CD4-positive, alpha-beta T cell treated with Interleukin-17A for 1 hour (primary cell): ENCODE measurements around the gene TRIM25.

Experiments used
- DNase-seq: peaks from one replicate; pipeline ENCODE4 v3.0.0-alpha.2; 2020

Gene TRIM25

DNA sequence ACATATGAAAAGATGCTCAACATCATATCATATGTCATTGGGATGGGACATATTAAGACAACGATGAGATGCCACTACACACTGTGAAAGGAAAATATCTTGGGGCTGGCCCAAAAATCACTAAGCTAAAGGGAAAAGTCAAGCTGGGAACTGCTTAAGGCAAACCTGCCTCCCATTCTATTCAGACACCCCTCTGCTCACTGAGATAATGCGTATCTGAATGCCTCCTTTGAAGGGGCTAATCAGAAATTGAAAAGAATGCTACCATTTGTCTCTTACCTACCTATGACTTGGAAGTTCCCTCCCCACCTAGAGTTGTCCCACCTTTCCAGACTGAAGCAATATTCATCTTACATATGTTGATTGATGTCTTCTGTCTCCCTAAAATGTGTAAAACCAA is 11.2 kb upstream of the TRIM25 start:
- DNase-seq, result no peak

DNA sequence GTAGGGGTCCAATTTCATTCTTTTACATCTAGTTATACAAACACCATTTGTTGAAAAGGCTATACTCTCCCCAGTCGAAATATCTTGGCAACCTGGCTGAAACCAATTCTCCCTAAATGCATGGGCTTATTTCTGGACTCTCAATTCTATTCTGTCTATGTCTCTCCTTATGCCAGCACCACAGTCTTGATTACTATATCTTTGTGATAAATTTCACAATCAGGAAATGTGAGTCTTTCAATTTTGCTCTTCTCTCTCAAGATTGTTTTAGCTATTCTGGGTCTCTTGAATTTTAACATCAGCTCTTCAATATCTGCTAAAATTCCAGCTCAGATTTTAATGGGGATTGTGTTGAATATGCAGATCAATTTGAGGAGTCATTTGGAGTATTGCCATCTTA is 5.9 kb upstream of the TRIM25 start:
- DNase-seq, result no peak

DNA sequence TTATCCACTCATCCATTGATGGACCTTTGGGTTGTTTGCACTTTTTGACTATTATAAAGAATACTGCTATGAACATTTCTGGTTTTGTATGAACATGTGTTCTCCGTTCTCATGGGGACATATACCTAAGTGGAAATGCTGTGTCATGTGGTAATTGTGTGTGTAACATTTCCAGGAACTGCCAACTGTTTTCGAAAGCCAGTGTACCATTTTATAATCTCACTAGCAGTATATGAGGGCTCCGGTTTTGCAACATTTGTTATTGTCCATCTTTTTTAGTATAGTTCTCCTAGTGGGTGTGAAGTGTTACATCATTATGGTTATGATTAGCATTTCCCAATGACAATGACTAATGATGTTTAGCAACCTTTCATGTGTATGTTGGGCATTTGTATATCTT is 5.1 kb upstream of the TRIM25 start:
- DNase-seq, result no peak

DNA sequence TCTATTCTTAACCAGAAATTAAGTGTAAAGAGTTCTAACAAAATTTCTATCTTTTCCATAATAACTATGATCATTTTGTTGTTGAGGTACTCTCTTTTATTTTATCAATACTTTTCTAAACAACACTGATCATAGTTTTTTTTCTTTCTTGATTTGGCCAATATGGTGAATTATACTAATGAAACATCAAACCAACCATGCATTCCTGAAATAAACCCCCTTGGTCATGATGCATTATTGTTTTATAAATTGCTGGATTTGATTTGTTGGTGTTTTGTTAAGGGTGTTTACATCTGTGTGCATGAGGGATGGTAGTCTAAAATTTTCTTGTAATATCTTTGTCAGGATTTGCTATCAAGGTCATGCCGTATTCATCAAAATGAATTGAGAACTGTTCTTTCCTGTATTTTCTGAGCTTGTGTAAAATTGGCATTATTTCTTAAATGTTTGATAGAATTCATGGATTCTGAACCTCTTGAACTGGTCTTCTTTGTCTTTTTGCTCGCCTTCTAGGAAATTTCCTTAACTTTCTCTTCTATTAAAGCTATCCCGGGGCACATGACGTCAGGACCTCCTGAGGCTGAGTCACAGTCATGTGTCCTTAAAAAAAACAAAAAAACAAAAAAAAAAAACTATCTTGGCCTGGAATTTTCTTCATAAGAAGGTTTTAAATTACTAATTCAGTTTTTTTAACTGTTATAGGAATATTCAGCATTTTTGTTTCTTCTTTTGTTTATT is 3.9 kb upstream of the TRIM25 start:
- DNase-seq, result no peak

DNA sequence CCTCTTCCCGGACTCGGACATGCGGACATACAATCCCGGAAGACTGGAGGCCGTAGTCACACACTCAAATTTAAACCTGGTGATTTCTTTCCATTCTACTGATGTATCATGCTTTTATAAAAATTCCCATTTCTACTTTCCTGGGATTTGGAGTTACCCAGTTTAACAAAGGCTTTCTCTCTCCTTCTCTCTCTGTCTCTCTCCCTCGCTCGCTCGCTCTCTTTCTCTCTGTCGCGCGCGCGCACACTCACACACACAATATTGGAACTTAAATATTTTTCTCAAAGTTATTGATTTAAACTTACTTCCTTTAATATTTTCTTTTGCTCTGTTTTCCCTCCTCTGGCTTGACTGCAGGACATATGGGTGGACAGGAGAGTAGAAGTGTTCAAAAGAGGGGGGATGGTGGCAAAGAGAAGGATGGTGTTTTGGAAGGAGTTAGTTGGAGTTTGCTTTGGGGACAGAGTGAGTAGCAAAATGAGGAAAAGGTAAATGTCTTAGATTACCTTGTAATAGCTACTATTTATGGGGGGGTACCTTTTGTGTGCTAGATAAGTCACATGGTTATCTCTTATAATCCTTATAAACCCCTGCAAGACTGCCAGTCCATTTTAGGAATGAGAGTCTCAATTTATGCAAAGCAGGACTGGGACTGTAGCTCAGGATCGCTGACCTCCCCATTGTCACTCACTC is 878 bp upstream of the TRIM25 start:
- DNase-seq, result no peak

DNA sequence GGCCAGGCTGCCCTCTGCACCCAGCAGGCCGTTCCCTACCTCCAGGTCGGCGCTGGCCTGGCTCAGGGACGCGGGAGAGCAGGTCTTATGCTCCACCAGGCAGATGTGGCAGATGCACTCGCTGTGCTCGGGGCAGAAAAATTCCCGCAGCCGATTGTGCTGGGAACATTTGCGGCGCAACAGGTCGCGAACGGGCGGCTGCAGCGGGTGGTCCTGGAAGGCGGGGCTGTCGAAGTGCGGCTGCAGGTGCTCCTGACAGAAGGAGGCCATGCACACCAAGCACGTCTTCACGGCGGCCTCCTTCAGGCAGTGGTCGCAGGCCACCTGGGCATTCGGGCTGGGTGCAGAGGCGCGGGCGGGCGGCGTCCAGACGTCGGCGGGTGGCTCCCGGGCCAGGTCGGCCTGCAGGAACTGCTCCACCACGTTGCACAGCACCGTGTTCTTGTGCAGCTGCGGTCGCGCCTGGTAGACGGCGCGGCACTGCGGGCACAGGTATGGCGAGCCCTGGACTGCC is 439 bp downstream of the TRIM25 start:
- DNase-seq, result no peak

DNA sequence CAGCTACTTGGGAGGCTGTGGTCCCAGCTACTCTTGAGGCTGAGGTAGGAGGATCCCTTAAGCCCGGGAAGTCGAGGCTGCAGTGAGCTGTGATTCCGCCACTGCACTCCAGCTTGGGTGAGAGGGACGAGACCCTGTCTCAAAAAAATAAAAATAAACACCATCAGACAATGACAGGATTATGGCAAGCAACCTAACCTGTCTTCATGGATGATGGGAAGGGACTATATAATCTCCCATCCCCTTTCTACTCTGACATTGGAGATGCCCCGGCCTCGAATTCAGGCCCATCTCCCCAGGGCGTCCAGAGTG is 893 bp downstream of the TRIM25 start:
- DNase-seq, result no peak

DNA sequence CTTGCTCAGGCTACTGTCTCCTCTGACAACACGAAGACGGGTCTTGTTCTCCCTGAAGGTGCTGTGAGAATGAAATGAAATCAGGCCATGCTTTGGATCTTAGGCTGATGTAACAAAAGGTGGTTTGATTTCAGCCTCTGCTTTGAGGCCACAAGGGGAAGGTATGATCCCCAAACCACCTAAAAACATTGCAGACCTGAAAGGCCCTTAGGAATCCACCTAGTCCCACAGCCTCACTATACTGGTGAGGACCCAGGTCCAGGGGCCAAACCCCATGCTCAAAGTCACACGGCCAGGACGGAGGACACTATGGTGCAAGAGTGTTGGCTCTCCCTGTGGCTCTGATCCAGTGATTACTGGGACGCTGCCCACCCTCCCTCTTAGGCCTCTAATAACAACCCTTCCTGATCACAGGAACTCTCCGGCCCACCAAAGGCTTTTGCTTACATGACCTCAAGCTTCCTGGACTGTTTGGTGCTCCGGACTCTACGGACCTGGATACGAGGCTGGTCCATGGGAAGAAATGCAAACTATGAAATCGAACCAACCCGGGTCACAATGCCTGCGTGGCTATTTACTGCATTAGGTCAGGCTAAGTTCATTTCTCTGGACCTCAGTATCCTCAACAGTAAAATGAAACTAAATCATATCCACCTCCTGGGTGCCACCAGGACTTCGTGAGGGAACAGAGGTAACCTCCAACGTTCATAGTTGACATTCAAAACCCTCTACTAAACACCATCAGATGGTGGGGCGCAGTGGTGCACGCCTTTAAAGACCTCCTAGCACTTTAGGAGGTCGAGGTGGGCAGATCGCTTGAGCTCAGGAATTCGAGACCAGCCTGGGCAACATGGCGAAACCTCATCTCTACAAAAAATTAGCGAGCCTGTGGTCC is 1.5 kb downstream of the TRIM25 start:
- DNase-seq, result no peak

DNA sequence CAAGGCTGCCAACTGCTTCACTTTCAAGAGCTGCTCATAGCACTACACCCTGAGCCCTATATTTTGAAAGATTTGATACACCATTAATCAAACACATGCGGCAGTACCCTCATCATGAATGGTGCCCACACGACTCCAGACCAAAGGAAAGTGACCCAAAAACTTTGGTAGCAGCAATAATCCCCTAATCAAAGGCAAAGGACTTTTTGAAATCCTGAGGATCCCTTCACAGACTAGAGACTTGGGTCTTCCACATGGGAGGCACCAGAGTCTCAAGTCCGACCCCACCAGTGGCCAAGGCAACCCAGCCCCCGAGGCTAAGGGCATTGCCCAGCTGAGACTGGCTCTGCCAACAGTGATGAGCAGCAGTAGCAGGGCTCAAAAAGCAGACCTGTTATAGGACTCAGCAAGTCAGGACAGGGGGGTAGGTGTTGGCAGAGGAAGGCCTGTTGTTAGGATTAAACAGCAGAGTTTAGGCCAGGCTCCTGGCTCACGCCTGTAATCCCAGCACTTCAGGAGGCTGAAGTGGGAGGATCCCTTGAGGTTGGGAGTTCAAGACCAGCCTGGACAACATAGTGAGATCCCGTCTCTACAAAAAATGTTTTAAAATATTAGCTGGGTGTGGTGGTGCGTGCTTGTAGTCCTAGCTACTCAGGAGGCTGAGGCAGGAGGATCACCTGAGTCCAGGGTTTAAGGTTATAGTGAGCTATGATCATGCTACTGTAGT is 3.2 kb downstream of the TRIM25 start:
- no peak for DNase-seq

DNA sequence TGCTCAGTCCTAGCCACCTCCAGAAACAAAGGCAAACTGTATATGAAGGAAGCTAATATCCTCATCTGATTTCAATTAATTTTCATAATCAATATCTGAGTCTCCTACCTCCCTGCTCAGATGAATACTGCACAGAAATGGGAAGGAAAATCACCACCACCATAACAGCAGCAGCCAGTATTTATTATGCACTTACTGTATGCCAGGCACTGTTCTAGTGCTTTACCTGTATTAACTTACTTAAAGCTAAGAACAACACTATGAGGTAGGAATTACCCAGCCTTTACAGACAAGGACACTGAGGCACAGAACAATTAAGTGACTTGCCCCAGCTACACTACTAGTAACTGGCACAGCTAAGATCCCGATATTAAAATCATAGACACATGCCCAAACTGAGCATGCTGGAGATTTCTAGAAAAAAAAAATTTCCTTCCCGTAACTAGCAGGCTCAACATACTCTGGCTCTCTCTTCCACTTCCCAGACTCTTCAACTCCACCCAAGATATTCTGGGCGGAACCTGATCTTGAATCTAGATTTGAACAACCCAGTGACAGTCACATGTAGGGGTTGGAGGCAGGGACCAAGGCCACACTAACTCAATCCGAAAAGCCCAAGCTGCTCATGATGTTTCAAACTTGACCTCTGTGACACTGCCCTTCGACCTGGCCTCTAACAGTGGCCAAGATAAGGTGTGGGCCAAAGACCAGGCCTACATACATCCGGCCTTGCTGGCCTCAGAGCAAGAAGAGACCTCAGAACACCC is 3.9 kb downstream of the TRIM25 start:
- DNase-seq, result no peak

DNA sequence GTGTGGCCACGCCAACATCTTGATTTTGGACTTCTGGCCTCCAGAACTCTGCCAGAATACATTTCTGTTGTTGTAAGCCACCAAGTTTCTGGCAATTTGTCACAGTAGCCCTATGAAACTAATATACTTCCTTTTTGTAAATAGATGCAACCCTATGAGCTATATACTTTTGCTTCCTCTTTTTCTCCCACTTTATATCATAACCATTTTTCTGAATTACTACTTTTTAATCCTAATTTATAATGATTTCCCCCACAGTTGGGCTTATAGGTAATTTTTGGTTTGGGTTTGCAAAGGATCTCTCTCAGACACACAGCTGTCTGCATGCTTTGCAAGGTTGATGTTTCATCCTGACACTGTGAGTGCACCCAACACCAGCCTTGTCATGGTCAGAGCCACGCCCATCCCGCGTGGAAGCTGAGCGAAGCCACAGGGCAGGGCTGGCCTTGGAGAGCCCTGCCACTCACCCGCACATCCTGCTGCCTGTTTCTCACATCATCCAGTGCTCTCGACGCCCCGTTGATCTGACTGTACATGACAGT is 5.8 kb downstream of the TRIM25 start:
- peak; percentile 35 for DNase-seq

DNA sequence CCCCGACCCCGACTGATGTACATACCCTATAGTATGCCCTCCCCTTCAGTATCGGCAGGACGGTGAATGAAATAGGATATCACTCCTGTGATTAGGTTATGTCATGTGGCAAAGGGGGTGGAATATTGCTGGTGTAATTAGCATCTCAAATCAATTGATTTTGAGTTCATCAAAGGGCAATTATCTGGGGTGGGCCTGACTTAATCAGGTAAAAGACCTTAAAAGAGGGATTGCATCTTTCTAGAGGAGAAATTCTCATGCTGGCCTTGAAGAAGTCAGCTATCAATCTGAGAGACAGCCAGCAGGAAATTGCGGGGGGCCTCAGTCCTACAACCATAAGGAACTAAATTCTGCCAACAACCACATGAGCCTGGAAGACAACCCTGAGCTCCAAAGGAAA is 10.3 kb downstream of the TRIM25 start:
- no peak for DNase-seq

DNA sequence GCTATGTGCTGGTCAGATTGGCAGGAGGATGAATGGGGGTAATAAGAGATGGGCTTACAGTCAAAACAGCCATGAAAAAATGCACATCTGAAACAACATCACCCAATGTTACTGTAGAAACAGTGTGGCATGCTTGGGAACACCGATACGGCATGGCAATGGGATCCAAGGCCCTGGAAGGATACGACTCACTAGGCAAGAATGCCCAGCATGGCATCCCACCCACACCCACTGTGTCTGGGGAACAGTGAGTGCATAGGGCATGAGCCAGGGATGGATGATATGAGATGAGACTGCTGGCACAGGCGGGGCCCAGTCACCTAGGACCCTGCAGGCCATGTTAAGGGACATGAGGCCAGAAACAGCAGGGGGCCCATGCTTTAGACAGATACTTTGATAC is 11.5 kb downstream of the TRIM25 start:
- DNase-seq, result no peak

DNA sequence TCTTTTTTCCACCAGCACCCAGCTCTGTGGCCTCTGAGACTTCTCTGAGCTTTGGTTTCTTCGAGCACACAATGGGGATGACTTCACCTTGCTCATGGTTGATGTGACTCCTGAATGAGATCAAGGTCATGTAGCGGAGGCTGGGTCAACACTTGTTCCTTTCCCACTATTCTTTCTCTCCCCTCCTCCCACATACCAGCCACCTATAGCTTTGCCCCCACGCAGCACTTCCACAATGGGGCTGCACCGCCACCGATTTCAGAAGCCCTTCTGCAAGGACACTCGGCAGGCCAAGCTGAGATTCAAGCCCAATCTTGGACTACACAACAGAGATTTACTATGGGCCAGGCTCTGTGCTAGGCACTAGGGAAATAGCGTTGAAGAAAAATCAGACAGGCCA is 14.4 kb downstream of the TRIM25 start:
- DNase-seq, result no peak

DNA sequence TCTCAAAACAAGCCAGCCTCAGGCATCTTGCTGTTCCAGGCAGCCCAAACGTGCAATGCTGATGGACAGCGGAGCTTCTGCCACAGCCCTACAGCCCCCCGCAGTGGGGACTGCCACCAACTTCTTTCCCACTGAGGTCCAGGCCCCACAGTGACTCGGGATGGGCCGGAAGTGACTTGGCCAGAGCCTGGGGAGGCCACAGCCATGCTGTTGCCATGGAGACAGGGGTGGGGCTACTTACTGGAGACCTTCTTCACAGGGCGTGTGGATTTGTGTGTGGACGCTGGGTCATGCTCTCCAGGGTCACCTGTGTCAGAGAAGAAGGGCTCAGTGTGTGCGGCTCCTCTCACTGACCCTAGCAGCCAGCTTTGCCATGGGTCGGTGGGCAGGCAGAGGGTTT is 15.0 kb downstream of the TRIM25 start:
- no peak for DNase-seq

DNA sequence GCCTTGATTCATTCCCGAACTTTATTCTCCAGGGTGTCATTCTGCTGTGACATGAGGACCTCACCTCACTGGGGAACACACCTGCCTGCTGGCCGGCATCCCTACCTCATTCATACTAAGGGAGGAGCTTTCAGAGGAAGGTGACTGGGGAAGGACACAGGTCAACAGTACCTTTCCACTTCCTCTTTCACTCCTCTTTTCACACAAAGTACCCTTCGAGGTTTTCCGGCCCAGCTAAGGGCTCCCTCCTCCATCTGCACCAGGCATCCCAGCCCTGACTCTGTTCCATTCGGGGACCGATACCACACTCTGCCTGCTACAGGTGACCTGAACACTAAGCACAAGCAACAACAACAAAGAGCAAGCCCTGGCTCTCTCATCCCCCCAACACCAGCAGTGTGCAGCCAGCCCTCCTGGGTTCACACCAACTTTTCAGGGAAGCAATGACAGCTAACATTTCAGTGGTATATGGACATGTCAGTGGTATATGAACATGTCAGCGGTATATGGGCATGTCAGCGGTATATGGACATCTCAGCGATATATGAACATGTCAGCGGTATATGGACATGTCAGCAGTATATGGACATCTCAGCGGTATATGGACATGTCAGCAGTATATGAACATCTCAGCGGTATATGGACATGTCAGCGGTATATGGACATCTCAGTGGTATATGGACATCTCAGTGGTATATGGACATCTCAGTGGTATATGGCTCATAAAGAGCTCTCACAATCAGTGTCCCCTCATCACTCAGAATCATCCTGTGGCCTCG is 16.0 kb downstream of the TRIM25 start:
- DNase-seq, result no peak

DNA sequence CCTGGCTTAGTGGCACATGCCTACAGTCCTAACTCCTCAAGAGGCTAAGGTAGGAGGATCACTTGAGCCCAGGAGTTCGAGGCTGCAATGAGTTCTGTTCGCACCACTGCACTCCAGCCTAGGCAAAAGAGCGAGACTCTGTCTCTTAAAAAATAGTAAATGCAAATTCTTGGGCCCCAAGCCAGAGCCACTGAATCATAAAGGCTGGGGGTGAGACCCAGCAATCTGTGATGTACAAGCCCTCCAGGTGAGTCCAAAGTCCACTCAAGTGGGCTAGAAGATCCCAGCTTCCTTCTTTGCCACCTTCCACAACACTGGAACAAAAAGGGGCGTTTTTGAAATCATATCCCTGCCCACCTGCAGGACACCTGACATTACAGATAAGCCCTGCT is 16.9 kb downstream of the TRIM25 start:
- no peak for DNase-seq

DNA sequence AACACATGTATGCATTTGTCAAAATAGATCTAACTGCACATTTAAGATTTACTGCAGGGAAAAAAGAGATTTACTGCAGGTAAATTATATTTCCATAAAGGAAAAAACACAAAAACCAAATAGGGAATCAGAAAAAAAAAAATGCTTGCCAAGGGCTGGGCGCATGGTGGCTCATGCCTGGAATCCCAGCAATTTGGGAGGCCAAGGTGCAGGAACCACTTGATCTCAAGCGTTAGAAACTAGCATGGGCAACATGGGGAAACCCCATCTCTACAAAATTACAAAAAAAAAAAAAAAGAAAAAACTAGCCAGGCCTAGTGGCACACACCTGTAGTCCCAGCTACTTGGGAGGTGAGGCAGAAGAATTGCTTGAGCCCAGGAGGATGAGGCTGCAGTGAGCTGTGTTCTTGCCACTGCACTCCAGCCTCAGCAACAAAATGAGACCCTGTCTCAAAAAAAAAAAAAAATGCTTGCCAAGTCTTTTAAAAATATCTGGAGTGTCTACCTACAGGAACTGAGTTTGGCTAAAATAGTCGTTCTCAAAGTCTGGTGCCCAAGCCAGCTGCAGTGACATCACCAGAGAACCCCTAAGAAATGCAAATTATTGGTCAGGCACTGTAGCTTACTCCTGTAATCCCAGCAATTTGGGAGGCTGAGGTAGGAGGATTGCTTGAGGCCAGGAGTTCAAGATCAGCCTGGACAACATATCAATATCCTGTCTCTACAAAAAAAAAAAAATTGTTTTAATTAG is 17.5 kb downstream of the TRIM25 start:
- no peak for DNase-seq

DNA sequence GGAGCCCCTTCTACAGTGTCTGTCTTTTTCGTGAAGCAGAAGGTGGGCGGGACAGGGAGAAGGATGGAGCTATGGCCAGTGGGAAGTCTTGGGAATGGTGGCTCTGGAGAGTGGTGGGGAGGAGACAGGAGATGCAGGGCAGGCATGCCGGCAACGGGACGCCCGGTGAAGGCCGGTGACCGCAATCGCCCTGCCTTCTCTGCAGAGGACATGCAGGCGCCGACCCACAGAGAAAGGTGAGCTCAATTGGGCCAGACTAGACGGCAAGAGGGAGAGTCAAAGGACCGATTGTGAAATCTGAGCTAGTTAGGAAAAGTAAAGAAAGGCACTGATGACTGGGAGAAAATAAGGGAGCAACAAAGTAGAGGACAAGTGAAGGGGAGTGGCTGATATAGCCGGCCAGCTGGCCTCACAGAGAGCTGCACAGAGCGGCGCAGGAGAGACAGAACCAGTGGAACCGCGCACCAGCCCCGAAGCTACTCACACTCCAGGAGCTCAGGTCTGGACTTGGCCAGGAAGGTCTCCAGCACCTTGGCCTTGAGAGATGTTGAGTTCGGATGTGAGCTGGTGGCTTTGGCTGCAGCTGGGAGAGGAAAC is 18.9 kb downstream of the TRIM25 start:
- DNase-seq, result no peak

DNA sequence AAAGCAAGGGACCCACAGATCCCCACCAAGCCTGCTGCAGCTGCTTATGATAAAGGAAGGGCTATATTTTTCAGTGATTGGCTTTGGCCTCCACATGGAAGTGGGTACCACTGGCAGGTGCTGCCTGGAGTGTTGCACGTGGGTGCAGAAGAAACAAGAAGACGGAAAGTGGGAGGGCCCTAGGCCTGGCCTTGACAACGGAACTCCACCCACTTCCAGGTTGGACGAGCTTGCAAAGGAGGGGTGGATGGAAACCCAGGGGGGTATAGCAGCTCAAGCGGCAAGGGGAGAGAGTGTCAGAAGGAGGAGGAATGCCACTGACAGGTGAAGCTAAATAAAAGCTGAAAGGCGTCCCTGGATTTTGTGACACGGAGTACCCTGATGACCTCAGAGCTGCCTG is 20.3 kb downstream of the TRIM25 start:
- no peak for DNase-seq
